HUES64 (cell line): ENCODE results near the gene TXNRD1.

ENCODE experiments used
- H3K27ac ChIP-seq: 2 replicates; pipeline ENCODE4 v1.7.0; 2013; ENCODE audit warnings: low read depth, low read length, inconsistent platforms
- H3K27me3 ChIP-seq: 2 replicates; pipeline ENCODE4 v1.6.1; 2013; ENCODE audit warnings: mild to moderate bottlenecking, low read length; ENCODE audit not compliant: insufficient read depth
- H3K36me3 ChIP-seq: 2 replicates; pipeline ENCODE4 v1.6.1; 2013; ENCODE audit warnings: mild to moderate bottlenecking, low read length; ENCODE audit not compliant: insufficient read depth
- H3K4me1 ChIP-seq: 2 replicates; pipeline ENCODE4 v1.6.1; 2013; ENCODE audit warnings: mild to moderate bottlenecking, low read length, moderate library complexity; ENCODE audit not compliant: insufficient read depth
- H3K4me3 ChIP-seq: 2 replicates; pipeline ENCODE4 v1.5.1; 2013; ENCODE audit warnings: mild to moderate bottlenecking, low read length, moderate library complexity
- H3K9ac ChIP-seq: 2 replicates; pipeline ENCODE4 v1.6.1; 2013; ENCODE audit warnings: mild to moderate bottlenecking, low read depth, low read length
- H3K9me3 ChIP-seq: 2 replicates; pipeline ENCODE4 v1.6.1; 2013; ENCODE audit warnings: low read depth, low read length; ENCODE audit not compliant: insufficient read depth
- WGBS: fragments of 150-250, 120-280 bp; methylation state at CpG from one replicate; pipeline ENCODE4 v1.1.7; 2013; ENCODE audit warnings: missing lambda C conversion rate; 5-methylcytosine and 5-hydroxymethylcytosine counted together

Gene TXNRD1

DNA sequence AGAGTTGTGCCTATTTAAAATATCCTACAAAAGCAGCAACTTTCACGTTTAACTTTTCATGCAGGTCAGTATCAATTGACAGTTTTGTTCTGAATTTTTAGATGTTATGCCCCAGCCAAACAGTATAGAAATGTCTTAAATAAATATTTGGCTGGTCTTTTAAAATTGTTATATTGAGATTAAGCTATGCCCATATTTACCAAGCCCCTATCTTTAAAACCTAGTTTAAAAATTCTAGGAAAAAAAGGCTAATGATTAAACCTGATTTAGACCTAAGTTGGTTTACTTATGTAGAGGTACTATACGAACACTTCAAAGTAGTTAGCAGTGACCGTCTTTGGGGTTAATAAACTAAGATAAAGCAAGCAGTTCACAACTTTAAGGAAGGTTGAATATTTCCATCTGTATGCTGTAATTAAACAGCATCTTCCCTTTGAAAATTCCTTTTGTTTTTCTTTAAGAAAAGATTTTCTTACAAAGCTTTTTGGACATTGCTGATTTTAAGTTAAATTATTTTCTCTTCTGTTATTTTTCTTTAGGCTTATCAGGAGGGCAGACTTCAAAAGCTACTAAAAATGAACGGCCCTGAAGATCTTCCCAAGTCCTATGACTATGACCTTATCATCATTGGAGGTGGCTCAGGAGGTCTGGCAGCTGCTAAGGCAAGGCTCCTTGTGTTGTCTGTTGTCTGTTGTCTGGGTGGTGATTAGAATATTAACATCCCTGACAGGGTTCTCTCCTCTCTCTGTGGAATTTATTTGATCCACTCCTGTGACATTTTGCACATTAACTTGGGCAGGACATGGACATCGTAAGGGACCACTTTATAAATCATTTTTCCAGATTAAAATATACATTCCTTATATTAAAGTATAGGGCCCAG, 95.4 kb downstream of the TXNRD1 start:
- WGBS: 97% methylated on average over 5 of the region's 5 CpGs
- H3K27me3 ChIP-seq: no peaks in the 10 kb centered on the region
- no peaks in the 10 kb centered on the region for H3K9me3 ChIP-seq
- H3K36me3 ChIP-seq: peaks cover 66% of the 10 kb centered on the region
- no peak overlapping the region for H3K27ac ChIP-seq
- H3K4me3 ChIP-seq: no peak overlapping the region
- no peak overlapping the region for H3K9ac ChIP-seq
- H3K4me1 ChIP-seq: peaks cover 5% of the 10 kb centered on the region; the same call in 1 of the 2 replicates

DNA sequence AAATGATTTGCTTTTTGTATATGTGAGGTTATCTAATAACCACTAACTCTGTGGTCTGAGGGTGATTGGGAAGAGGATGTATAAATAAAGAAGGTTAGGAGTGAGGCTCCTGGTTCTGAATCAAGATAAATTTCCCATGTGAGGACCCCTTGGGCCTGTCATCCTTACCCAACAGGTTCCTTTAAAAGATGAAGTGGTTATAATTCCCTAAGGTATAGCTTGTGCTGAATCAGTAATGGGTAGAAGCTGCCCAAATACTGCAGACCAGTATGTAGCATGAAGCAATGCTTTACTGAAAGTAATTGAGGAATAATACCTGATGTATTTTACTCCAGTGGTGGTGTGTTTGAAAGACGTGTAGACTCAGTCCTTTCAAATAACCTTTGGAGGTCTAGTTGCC, 96.6 kb downstream of the TXNRD1 start:
- Histone ChIP-seq H3K36me3 (peaks cover 76% of the 10 kb centered on the region), H3K9me3 (no peaks in the 10 kb centered on the region), H3K4me3 (no peak overlapping the region), H3K27ac (no peak overlapping the region), H3K27me3 (no peaks in the 10 kb centered on the region), H3K4me1 (peaks cover 2% of the 10 kb centered on the region; the same call in 1 of the 2 replicates), H3K9ac (no peak overlapping the region)
- WGBS: 100% methylated on average over 1 of the region's 1 CpG

DNA sequence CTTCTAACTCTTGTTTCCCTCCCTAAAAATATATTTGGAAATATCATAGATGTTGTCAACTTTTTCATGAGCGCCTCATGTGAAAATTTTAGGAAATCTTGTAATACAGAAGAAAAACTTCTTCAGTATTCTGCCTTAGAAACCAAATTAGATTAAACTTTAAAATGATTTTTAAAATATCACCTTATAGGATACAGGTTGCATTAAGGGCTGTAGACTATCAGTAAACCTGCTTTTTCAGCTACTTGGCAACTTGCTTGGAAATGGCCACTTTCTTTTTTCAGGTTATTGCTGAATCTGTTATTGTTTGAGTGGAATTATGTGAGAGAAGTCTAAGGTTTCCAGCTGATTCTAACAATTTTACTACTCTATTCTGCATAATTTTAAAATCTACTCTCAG, 97.1 kb downstream of the TXNRD1 start:
- Histone ChIP-seq H3K27ac (no peak overlapping the region), H3K9ac (no peak overlapping the region), H3K4me1 (no peaks in the 10 kb centered on the region; the same call in 1 of the 2 replicates), H3K27me3 (no peaks in the 10 kb centered on the region), H3K9me3 (no peaks in the 10 kb centered on the region), H3K36me3 (peaks cover 80% of the 10 kb centered on the region), H3K4me3 (no peak overlapping the region)
- 100% methylated on average over 1 of the region's 1 CpG for WGBS

DNA sequence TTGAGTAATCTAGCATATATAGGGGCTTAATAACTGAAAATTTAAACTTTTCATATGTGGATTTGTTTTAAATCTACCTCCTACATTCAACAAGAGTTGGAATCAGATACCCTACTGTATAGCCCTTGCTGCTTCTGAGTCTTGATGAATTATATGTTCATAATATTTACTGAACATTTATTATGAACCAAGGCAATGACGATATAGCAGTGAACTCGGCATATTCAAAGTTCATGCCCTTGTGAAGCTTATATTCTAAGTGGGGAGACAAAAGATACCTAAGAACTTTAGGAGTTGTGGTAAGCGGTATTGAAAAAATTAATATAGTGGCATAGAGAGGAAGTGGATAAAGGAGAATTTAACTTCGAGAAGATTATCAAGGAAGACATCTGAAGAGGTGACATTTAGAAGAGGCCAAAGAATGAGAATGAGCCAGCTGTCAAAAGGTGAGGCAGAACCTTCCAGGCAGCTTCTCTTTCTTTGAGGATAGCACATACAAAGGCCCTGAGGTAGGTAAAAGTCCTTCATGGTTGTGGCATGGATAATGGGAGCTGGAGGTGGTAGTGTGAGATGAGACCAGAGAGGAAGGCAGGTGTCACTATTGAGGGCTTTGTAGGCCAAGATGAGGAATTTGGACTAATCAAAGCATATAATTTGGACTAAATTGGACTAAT, 98.1 kb downstream of the TXNRD1 start:
- 71% methylated on average over 4 of the region's 4 CpGs for WGBS
- Histone ChIP-seq H3K27ac (no peak overlapping the region), H3K27me3 (no peaks in the 10 kb centered on the region), H3K9me3 (no peaks in the 10 kb centered on the region), H3K4me1 (no peaks in the 10 kb centered on the region; the same call in 1 of the 2 replicates), H3K36me3 (peaks cover 91% of the 10 kb centered on the region), H3K4me3 (no peak overlapping the region), H3K9ac (no peak overlapping the region)

DNA sequence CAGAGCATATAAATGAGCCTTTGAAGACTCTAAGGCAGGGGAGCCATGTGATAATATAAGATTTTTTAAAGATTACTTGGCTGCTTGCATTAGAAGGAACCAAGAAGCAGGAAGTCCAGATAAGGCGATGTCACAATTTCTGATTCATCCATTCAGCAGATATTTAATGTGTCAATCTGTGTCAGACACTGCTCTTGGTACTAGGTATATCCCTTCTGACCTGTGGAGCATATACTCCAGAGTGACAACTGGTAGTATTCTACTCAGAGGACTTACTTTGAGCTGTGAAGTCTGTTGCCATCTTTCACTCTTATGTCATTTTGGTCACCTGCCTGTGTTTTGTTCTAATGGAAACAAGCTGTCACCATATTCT, 98.6 kb downstream of the TXNRD1 start:
- no peak overlapping the region for H3K9ac ChIP-seq
- H3K27me3 ChIP-seq: no peaks in the 10 kb centered on the region
- no peak overlapping the region for H3K4me3 ChIP-seq
- 100% methylated on average over 1 of the region's 1 CpG for WGBS
- H3K27ac ChIP-seq: no peak overlapping the region
- no peaks in the 10 kb centered on the region for H3K9me3 ChIP-seq
- H3K36me3 ChIP-seq: peaks cover 93% of the 10 kb centered on the region
- H3K4me1 ChIP-seq: no peaks in the 10 kb centered on the region; the same call in 1 of the 2 replicates

DNA sequence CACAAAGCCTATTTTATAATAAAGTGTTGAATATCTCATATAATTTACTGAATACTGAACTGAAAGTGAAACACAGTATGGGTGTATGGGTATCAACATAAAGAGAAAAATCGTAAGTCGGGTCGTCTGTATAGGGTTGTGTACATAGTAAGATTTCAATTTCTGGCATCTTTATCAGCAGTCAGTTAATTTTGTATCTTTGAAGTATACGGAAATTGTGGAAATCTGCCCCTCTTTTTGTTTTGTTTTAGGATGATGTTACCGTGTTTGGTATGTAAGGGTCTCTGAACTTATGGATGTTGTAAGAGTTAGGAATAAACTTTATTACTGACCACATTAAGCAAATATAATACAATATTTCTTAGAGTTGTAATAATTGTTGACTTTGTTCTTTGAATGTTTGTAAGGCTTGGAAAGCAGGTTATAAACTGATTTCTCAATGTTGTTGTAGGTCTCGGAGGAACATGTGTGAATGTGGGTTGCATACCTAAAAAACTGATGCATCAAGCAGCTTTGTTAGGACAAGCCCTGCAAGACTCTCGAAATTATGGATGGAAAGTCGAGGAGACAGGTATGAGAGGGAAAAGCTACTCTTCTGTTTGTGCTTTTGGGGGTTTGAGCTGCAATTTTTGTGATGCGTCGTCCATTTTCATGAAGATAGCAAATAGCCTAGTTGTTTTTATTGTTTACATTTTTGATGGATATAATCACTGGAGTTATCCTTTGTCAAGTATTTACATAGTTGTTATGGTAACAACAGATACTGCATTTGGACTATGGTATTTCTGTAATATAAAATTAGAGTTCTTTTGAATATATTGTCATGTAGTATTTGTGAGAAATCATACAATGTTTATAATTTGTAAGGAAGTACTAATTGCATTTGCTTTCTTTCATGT, 100.0 kb downstream of the TXNRD1 start:
- Histone ChIP-seq H3K4me3 (no peak overlapping the region), H3K9me3 (no peaks in the 10 kb centered on the region), H3K9ac (no peak overlapping the region), H3K4me1 (no peaks in the 10 kb centered on the region), H3K27me3 (no peaks in the 10 kb centered on the region), H3K36me3 (peaks cover 98% of the 10 kb centered on the region), H3K27ac (no peak overlapping the region)
- 92% methylated on average over 9 of the region's 10 CpGs for WGBS

DNA sequence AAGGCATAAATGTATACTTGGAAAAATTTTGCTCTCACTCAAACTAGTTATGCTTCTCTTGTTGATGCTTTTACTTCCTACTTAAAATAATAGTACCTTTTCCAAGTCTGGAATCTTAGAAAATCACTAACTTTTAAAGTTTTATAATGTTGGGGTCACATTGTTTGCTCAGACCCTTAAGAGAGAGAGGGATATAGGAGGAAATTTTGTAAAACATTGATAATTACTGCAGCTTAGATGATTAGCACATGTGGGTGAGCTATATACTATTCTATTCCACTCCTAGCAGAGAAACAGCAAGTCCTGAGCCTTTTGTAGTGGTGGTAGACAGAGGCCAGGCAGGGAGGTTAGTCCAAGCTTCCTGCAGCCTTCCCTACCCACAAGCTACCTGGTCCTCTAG, 101.4 kb downstream of the TXNRD1 start:
- no peak overlapping the region for H3K9ac ChIP-seq
- H3K9me3 ChIP-seq: no peaks in the 10 kb centered on the region; the same call in 1 of the 2 replicates
- H3K4me1 ChIP-seq: no peaks in the 10 kb centered on the region
- no peaks in the 10 kb centered on the region for H3K27me3 ChIP-seq
- H3K4me3 ChIP-seq: no peak overlapping the region
- no peak overlapping the region for H3K27ac ChIP-seq
- H3K36me3 ChIP-seq: peaks cover 98% of the 10 kb centered on the region

DNA sequence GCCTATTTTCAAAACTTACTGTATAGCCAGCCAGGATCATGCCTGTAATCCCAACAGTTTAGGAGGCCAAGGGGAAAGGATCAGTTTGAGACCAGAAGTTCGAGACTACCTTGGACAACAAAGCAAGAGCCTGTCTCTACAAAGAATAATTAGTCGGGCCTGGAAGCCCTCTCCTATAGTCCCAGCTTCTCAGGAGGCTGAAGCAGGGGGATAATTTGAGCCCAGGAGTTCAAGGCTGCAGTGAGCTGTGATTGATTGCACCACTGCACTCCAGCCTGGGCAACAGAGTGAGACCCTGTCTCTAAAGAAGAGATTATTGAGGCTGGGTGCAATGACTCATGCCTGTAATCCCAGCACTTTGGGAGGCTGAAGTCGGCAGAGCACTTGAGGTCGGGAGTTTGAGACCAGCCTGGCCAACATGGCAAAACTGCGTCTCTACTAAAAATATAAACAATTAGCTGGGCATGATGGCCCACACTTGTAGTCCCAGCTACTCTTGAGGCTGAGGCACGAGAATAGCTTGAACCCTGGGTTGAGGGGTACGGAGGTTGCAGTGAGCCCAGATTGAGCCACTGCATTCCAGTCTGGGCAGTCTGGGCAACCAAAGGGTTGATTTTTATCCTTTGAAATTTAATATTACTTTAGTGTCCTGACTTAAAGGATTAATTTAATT, 102.1 kb downstream of the TXNRD1 start:
- Histone ChIP-seq H3K4me3 (no peak overlapping the region), H3K9me3 (no peaks in the 10 kb centered on the region; the same call in 1 of the 2 replicates), H3K9ac (no peak overlapping the region), H3K4me1 (no peaks in the 10 kb centered on the region), H3K27ac (no peak overlapping the region), H3K36me3 (peaks cover 98% of the 10 kb centered on the region), H3K27me3 (no peaks in the 10 kb centered on the region)
- 94% methylated on average over 7 of the region's 7 CpGs for WGBS

DNA sequence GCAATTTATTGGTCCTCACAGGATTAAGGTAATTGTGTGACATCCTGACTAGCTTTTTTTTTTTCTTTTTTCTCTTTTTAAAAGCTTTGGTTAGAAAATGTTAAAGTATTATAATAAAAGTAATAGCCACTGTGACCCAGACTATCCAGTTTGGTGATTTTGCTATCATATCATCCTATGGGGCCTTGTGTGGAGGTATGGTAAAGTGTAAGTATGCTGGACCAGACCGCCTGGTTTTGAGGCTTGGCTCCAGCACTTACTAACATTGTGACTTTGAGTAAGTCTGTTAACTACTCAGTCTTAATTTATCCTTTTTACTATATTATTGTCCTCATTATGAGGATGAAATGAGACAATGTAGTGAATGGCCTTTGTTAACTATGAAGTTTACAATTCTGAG, 103.4 kb downstream of the TXNRD1 start:
- 100% methylated on average over 1 of the region's 1 CpG for WGBS

DNA sequence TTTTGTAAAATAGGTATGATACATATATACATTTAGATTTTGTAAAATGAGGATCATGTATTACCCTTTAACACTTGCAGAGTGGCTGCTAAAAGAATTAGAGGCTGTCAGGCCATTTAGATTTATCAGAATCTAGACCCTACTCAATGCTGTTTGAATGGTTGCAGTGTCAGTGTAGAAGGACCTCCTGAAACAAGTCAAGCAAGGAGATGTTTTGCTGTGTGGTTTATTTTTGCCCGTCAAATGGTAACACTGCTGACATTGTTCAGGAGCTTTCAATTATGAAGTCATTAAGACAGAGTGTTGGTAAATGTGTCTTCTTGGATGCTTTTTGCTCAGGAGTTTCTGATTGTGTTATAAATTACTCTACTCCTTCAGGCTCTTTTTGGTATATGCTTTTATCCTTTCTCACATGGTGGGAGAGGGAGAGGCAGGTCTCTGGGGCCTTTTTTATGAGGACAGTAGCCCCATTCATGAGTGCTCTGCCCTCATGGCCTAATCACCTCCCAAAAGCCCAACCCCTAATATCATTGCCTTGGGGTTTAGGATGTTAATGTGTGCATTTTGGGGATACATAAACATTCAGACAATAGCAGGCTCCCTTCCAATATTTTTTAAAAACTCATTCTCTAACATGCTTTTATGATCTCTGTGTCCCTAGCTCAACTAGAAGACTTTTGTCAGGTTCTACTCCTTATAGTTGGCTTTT, 104.5 kb downstream of the TXNRD1 start:
- Histone ChIP-seq H3K9ac (no peak overlapping the region), H3K36me3 (peaks cover 86% of the 10 kb centered on the region), H3K27ac (no peak overlapping the region), H3K4me1 (no peaks in the 10 kb centered on the region), H3K9me3 (no peaks in the 10 kb centered on the region; the same call in 1 of the 2 replicates), H3K4me3 (no peak overlapping the region), H3K27me3 (no peaks in the 10 kb centered on the region)
- WGBS: 88% methylated on average over 1 of the region's 1 CpG

More for the DNA sequence above, 103.4 kb downstream of the TXNRD1 start:
- Histone ChIP-seq H3K27ac (no peak overlapping the region), H3K36me3 (peaks cover 88% of the 10 kb centered on the region), H3K9ac (no peak overlapping the region), H3K4me3 (no peak overlapping the region), H3K27me3 (no peaks in the 10 kb centered on the region), H3K4me1 (no peaks in the 10 kb centered on the region), H3K9me3 (no peaks in the 10 kb centered on the region; the same call in 1 of the 2 replicates)
